Measurements from ENCODE around the gene CROCC.

DNA sequence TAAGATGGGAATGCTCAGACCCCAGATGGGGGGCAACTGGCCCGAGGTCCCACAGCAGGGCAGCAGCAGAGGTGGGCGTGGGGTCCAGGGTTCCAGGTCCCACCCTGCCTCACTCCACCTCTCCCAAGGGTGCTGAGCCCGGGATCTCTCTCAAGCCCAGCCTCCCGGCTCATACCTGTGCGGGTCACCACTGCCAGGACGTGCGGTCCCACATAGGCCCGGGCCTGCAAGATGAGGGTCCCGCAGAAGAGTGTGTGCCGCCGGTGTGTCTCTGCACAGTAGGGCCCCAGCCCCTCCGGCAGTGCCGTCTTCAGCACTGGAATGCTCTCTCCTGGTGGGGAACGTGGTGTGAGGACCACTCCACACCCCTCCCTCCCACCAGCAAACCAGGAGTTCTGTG lies 75.1 kb downstream of the CROCC start:
- TF ChIP-seq, protein P1, sequence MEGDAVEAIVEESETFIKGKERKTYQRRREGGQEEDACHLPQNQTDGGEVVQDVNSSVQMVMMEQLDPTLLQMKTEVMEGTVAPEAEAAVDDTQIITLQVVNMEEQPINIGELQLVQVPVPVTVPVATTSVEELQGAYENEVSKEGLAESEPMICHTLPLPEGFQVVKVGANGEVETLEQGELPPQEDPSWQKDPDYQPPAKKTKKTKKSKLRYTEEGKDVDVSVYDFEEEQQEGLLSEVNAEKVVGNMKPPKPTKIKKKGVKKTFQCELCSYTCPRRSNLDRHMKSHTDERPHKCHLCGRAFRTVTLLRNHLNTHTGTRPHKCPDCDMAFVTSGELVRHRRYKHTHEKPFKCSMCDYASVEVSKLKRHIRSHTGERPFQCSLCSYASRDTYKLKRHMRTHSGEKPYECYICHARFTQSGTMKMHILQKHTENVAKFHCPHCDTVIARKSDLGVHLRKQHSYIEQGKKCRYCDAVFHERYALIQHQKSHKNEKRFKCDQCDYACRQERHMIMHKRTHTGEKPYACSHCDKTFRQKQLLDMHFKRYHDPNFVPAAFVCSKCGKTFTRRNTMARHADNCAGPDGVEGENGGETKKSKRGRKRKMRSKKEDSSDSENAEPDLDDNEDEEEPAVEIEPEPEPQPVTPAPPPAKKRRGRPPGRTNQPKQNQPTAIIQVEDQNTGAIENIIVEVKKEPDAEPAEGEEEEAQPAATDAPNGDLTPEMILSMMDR (conservative IDR thresholded peaks at IDR 0.05; ENCODE audit: low read depth in 2 of 2) = no peak
- TF ChIP-seq EZH2 (IDR thresholded peaks at IDR 0.05; ENCODE audit: low read depth, unreplicated experiment) (no peak), NANOG (IDR thresholded peaks at IDR 0.05; ENCODE audit: borderline replicate concordance) (no peak), JUNB (IDR thresholded peaks at IDR 0.05; ENCODE audit: unreplicated experiment) (no peak), POLR2AphosphoS5 (IDR thresholded peaks at IDR 0.05; ENCODE audit: low read depth) (no peak), EZH2phosphoT487 (IDR thresholded peaks at IDR 0.05; ENCODE audit: unreplicated experiment) (no peak), CREB1 (CRISPR knock-in tag; IDR thresholded peaks at IDR 0.05; ENCODE audit: low read depth) (no peak)
- TF ChIP-seq, protein P2, sequence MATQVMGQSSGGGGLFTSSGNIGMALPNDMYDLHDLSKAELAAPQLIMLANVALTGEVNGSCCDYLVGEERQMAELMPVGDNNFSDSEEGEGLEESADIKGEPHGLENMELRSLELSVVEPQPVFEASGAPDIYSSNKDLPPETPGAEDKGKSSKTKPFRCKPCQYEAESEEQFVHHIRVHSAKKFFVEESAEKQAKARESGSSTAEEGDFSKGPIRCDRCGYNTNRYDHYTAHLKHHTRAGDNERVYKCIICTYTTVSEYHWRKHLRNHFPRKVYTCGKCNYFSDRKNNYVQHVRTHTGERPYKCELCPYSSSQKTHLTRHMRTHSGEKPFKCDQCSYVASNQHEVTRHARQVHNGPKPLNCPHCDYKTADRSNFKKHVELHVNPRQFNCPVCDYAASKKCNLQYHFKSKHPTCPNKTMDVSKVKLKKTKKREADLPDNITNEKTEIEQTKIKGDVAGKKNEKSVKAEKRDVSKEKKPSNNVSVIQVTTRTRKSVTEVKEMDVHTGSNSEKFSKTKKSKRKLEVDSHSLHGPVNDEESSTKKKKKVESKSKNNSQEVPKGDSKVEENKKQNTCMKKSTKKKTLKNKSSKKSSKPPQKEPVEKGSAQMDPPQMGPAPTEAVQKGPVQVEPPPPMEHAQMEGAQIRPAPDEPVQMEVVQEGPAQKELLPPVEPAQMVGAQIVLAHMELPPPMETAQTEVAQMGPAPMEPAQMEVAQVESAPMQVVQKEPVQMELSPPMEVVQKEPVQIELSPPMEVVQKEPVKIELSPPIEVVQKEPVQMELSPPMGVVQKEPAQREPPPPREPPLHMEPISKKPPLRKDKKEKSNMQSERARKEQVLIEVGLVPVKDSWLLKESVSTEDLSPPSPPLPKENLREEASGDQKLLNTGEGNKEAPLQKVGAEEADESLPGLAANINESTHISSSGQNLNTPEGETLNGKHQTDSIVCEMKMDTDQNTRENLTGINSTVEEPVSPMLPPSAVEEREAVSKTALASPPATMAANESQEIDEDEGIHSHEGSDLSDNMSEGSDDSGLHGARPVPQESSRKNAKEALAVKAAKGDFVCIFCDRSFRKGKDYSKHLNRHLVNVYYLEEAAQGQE (IDR thresholded peaks at IDR 0.05; ENCODE audit: unreplicated experiment) = no peak
